HUDEP-2 (cell line): ENCODE data around the gene EXD3.

Experiments
- DNase-seq, 76 experiments: peaks; one replicate each; lab custom pipeline; 2025; ENCODE audit not compliant: unreplicated experiment in 76 of 76; lab: John Stamatoyannopoulos, UW

Gene EXD3

GRCh38 chr9:137369061-137369787 lies 53.7 kb downstream of the EXD3 start:
- DNase-seq = no peak

DNA sequence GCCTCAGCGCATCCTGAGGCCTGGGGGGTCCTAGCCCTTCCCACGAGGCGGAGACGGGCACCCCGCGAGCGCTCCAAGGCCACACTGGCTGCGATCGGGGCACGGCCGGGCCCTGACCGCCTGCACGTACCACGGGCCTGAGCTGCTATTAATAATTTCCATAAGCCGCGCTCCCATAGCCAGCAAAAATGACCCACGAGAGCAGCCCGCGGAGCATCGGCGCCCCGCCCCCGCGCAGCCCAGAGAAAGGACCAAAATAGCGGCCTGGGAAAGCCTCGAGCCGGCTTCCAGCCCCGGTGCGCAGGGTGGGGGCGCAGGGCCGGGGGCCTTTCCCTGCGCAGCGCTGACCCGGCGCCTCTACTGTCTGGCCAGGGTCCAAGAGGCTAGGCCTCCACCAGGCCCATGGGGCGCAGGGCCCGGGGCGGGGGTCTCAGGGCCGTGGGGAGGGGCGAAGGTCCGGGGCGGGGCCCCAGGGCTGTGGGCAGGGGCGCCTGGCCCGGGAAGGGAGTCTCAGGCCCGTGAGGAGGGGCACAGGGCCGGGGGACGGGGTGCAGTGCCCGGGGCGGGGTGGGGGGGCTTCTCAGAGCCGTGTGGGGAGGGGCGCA lies 54.4 kb downstream of the EXD3 start:
- DNase-seq = no peak

GRCh38 chr9:137367506-137368430 lies 55.2 kb downstream of the EXD3 start:
- no peak for DNase-seq

DNA sequence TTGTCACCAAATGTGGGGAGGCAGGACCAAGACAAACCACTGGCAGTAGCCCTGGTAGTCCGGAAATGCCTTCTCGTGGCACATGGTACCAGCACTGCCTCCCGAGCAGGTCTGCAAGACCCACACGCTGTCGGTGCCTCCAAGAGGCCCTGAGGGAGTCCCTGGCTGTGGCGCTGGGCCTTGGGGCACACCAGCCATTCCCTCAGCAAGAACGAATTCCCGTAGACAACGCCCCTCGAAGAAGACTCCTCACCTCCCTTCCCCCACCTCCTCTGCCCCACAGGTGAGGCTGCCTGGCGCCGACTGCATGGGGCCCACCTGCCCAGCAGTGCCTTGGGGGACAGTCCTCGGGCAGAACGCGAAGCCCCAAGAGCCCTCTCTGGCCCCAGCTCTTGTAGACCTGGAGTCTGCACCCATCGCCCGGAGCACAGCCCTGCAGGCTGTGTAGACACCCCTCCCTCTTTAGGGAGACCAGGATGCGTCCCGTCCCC lies 56.0 kb downstream of the EXD3 start:
- DNase-seq = no peak

GRCh38 chr9:137366445-137366810 lies 56.5 kb downstream of the EXD3 start:
- no peak for DNase-seq

DNA sequence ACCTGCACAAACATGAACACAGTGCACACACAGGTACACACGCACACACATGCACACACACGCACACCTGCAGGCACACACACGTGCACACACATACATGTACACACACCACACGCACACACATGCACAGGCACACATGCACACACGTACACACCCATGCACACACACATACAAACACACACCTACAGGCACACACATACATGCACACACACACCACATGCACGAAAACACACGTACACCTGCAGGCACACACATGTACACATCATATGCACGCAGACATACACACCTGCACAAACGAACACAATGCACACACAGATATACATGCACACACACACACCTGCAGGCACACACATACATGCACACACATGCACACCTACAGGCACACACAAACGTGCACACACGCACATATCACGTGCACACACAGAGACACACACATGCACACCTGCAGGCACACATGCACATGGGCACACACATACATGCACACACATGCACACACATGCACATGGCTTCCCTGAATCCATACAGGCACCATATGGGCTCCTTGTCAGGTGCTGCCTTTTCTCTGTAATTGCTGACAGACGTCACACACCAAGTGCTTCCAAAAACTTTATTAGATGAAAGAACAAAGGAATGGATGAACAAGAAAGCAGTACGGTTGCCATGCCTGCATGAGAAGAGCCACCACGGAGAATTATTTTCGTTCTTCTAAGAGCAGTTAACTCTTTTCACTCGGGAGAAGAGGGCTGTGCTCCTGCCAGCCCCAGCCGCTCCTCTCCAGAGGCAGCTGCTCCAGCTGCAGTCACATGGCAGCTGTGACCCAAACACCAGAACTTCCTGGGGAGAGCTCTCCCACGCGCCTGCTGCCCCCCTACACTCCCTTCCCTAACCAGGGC lies 57.2 kb downstream of the EXD3 start:
- no peak for DNase-seq

- DNase-seq = no peak
Observed at GRCh38 chr9:137365056-137365455, 57.9 kb downstream of the EXD3 start.

- DNase-seq = no peak
Observed at GRCh38 chr9:137359850-137360249, 63.1 kb downstream of the EXD3 start.

- DNase-seq = no peak
Observed at GRCh38 chr9:137358126-137358525, 64.8 kb downstream of the EXD3 start.

DNA sequence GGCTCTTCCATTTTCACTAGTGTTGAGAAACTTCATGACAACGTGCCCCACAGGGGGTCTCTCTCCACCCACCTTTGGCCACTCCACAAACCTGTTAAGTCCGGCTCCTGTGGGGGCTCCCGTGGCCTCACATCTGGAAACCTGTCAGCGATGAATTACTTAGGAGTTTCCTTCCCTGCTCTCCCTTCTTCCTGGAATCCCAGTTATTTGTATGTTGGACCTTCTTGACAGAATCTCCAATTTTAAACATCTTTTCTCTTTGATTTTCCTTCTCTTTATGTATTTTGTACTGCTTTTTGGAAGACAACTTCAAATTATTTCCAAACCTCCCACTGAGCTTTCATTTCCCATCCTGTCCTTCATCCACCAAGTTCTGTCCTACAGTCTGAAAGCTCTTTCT lies 65.8 kb downstream of the EXD3 start:
- no peak for DNase-seq

DNA sequence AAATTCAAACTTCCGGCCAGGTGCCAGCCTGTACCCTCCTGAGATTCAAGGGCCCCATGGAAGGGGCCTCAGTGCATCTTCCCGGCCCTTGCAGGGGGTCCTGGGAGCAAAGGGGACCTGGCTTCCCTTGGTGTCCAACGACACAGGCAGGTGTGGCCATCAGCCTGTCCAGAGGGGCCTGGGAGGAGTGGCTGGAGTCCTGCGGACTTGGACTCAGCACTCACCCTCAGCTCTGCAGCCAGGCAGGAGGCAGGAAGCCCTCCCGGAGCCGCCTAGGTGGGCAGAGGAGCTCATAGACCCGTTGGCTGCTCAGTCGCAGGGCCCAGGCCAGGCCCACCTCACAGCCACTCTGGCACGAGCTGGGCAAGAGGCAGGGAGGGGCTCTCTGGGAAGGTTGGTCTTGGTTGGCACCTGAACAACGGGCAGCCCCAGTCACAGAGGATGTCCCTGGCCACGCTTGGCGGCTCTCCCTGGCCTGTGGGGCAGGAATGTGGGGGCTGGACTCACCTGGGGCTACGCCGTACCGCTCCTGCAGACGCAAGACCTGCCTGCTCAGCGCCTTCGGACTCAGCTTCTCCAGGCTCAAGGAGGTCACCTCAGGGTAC lies 67.1 kb downstream of the EXD3 start:
- DNase-seq = no peak

- no peak for DNase-seq
Observed at GRCh38 chr9:137354845-137355760, 67.9 kb downstream of the EXD3 start.

DNA sequence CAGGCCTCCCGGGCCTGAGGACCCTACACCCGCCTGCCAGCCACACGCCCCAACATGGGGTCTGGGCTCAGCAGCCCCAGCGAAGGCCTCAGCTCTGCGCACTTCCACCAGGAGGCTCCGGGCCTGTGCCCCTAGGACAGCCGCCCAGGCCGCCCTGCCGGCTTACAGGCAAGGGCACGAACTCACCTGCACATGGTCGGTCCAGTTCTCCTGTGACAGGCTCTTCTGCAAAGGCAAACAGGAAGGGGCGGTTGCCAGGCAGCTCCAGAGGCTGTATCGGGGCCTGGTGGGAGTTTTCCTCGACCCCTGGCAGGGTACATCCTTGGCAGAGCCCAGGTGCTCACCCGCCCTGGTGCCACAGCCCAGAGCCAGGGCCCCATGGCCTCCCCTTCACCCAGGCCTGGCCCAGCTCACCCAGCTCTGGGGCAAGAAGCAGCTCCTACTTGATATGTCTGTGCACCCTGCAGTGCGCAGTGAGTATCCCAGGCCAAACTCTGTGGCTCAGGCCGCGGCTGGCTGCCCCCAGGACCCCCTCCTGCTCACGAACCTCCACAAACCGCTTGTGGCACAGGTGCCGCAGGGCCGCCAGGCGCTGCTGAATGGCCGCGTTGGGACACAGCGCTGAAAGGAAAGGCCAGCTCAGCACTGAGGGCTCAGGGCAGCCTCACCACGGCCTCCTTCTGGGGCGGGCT lies 68.7 kb downstream of the EXD3 start:
- DNase-seq = no peak

DNA sequence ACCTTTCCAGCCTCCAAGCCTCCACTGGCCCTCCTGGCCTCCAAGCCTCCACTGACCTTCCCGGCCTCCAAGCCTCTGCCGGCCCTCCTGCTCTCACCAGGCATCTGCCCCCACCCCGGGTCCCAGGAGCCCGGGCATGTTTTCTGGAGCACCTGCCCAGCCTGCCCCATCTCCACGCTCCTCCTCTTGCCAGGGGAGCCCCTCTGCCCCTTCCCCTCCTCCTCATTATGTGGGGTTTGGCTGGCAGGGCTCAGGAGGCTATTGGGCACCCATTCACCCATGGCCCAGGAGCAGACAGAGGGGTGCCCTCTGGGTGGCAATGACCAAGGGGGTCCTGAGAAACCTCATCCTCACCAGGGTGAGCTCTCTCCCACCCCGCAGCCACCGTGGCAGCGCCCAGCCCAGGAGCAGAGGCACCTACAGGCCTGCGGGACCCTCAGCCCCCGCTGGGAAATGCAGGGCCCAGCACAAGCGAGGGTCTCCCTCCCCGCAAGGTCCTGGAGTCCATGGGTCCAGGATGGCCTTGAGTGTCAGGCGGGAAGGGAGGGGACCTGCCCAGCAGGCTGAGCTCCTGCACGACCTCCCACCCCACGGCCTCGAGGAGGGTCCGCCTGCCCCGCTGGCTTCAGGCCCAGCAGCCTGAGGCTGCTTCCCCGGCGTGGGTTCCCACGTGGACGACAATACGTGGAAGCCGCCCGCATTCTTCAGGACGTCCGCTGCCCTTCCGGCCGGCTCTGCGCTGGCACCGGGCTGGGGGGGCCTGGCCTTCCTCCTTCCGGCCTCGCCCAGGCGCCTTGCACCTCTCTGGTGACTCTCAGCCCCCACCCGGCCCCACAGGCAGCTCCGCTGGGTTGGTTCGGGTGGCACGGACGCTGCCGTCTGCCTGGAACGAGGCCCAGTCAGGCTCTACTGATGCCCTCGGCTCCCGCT lies 69.5 kb downstream of the EXD3 start:
- DNase-seq = no peak

DNA sequence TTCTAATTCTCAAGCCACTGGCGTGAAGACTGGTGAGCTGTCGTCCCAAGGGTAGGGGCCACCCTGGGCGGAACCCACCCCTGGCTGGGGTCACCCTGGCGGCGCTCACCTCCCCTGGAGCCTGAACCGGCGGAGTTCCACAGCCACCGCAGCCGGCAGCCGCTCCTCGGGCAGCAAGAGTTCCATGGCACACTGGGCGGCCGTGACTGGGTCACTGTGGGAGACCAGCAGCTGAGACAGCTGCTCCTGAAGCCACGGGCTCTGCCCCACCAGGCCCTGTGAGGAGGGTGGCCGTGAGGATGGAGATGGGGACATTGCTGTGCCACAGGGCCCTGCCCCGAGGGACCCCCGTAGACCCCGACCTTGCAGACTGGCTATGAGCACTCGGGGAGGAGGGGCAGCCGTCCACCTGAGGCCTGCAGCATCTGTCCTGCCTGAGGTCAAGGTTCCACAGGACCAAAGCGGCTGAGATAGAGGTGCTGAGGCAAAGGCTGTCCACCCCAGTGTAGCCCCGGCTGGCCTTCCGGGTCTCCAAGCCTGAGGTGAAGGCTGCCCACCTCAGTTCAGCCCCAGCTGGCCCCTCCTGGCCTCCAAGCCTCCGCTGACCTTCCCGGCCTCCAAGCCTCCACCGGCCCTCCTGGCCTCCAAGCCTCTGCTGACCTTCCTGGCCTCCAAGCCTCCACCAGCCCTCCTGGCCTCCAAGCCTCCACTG lies 70.3 kb downstream of the EXD3 start:
- no peak for DNase-seq

DNA sequence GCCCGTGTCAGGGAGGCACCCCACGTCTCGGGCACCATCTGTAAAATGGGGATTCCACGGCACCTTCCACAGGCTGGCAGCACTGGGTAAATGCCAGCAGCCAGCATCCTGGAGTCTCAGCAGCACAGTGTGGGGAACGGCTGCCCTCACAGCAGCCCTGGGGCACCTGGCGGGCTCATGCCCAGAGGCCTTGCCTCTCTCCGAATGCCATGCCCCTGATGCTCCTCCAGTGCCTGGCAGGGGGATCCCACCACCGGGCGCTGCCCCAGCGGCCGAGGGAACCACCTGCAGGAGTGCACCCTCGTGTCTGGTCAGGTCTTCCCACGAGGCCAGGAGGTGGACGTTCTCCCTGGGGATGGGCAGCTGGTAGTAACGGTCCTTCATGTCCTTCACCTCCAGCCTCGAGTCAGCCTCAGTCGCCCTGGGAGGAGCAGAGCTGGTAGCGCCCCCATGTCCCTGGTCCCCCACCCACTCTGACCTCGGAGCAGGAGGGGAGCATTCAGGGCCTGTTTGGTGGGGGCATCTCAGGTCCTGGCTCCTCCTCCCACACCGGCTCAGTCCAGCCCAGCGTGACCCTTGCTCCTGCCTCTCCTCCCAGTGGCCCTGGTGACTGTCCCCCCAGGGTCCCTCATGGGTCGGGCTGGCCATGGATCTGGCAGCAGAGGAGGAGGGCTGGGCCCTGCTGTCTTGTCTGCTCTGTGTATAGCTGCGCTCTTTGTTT lies 71.0 kb downstream of the EXD3 start:
- DNase-seq = no peak
